ENCODE measurements around the gene OR6S1. TPM values are rescaled to one million over a fixed set of nuclear protein-coding genes. Genes with fewer than 3 reads are reported as not detected.
"Not testable (repeated sequence)": the region's sequence is repeated elsewhere in the genome, so short reads cannot be mapped to it uniquely, and the experiment has no call there.

OR6S1 gene
- total RNA-seq, 1 experiment from 2014 or later = not detected

DNA sequence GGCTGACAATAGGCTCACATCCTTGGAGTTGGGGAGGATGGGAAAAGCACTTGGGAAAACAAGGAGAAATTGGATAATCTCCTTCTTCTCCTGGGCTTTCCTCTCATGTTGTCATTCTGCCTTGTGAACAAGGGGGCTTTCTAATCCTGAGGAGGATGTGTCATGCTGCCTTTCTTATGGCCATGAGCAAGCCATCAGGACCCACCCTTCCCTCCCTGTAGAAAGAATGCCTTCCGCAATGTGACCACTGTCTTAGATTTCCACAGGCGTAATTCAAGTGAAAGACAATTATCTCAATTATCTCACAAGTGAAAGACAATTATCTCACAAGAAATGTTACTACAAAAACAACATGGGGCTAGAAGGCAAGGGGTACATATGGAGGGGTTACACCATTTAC, 3.0 kb upstream of the OR6S1 start:
- ATAC-seq (no peak), DNase-seq (ENCODE audit: low read depth, low spot score) (no peak)
- no peak for TF ChIP-seq REST (IDR thresholded peaks at IDR 0.05; ENCODE audit: insufficient read depth in 1 of 2, low read depth in 2 of 2, low read length in 1 of 2)
- TF ChIP-seq, protein P1, sequence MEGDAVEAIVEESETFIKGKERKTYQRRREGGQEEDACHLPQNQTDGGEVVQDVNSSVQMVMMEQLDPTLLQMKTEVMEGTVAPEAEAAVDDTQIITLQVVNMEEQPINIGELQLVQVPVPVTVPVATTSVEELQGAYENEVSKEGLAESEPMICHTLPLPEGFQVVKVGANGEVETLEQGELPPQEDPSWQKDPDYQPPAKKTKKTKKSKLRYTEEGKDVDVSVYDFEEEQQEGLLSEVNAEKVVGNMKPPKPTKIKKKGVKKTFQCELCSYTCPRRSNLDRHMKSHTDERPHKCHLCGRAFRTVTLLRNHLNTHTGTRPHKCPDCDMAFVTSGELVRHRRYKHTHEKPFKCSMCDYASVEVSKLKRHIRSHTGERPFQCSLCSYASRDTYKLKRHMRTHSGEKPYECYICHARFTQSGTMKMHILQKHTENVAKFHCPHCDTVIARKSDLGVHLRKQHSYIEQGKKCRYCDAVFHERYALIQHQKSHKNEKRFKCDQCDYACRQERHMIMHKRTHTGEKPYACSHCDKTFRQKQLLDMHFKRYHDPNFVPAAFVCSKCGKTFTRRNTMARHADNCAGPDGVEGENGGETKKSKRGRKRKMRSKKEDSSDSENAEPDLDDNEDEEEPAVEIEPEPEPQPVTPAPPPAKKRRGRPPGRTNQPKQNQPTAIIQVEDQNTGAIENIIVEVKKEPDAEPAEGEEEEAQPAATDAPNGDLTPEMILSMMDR (IDR thresholded peaks at IDR 0.05) = no peak
- no peak for TF ChIP-seq SIN3A (IDR thresholded peaks at IDR 0.05; ENCODE audit: borderline replicate concordance, insufficient read depth, low read depth, low read length)
- no peak for TF ChIP-seq TCF7L2 (IDR thresholded peaks at IDR 0.05; ENCODE audit: low read depth, low read length)
- no peak for TF ChIP-seq POLR2AphosphoS5 (IDR thresholded peaks at IDR 0.05; ENCODE audit: low read depth, low read length)
- Histone ChIP-seq H3K9me3 (ENCODE audit: control insufficient read depth, insufficient read depth, low read depth, low read length) (no peaks in the 10 kb centered on the region), H3K27me3 (ENCODE audit: control insufficient read depth, insufficient read depth, low read length) (no peaks in the 10 kb centered on the region; the same call in 1 of the 2 replicates), H3K4me1 (ENCODE audit: control insufficient read depth, insufficient read depth, low read length) (no peaks in the 10 kb centered on the region), H3K4me3 (ENCODE audit: low read depth in 2 of 2, low read length in 2 of 2) (no peak overlapping the region), H3K36me3 (ENCODE audit: control insufficient read depth, insufficient read depth, low read length) (no peaks in the 10 kb centered on the region), H3K27ac (ENCODE audit: low read length) (no peak overlapping the region)
- intact Hi-C loops (cut with micrococcal nuclease; ENCODE audit: unreplicated experiment) (no loop called here), in situ Hi-C loops (cut with HindIII; ENCODE audit: low pct_unique_long_range_greater_than_20kb, low sequenced_read_pairs) (no loop called here)
- POLR2A ChIA-PET = no interaction called here
- CTCF ChIA-PET = no interaction called here
- no TSS peak for BruUV-seq (replicated peaks)

- H3K27me3 ChIP-seq (ENCODE audit: control insufficient read depth, insufficient read depth, low read length); POLR2A ChIA-PET; intact Hi-C loops (cut with micrococcal nuclease; ENCODE audit: unreplicated experiment); in situ Hi-C loops (cut with HindIII; ENCODE audit: low pct_unique_long_range_greater_than_20kb, low sequenced_read_pairs); H3K4me1 ChIP-seq (ENCODE audit: control insufficient read depth, insufficient read depth, low read length); CTCF ChIA-PET; ATAC-seq; H3K27ac ChIP-seq (ENCODE audit: low read length); H3K9me3 ChIP-seq (ENCODE audit: control insufficient read depth, insufficient read depth, low read depth, low read length); H3K36me3 ChIP-seq (ENCODE audit: control insufficient read depth, insufficient read depth, low read length); DNase-seq (ENCODE audit: low read depth, low spot score); BruUV-seq (replicated peaks); H3K4me3 ChIP-seq (ENCODE audit: low read depth in 2 of 2, low read length in 2 of 2): not testable (repeated sequence)
Observed at GRCh38 chr14:20642755-20643154, 1.3 kb upstream of the OR6S1 start.

DNA sequence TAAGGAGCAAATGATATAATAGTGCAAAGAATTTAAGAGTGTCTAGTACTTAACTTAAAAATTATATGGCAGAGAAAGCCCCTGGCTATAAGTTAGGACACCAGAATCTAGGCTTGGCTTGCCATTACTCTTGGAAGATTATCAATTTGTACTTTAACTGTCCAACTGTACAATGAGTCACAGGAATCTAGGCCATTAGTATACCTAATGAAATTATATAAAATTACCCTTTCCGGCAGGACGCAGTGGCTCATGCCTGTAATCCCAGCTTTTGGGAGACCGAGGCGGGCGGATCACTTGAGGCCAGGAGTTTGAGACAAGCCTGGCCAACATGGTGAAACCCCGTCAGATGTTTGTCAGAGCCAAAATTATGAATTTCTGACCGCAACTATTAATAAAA, 691 bp upstream of the OR6S1 start:
- ChIA-PET POLR2A (no interaction called here), CTCF (no interaction called here)
- BruUV-seq (replicated peaks) = no TSS peak
- intact Hi-C loops (cut with micrococcal nuclease; ENCODE audit: unreplicated experiment) (no loop called here), in situ Hi-C loops (cut with HindIII; ENCODE audit: low pct_unique_long_range_greater_than_20kb, low sequenced_read_pairs) (no loop called here)
- ATAC-seq = no peak
- H3K36me3 ChIP-seq (ENCODE audit: control insufficient read depth, insufficient read depth, low read length) = no peaks in the 10 kb centered on the region
- no peak overlapping the region for H3K27ac ChIP-seq (ENCODE audit: low read length)
- no peak for TF ChIP-seq POLR2AphosphoS5 (IDR thresholded peaks at IDR 0.05; ENCODE audit: low read depth, low read length)
- TF ChIP-seq TCF7L2 (IDR thresholded peaks at IDR 0.05; ENCODE audit: low read depth, low read length) = no peak
- TF ChIP-seq SIN3A (IDR thresholded peaks at IDR 0.05; ENCODE audit: borderline replicate concordance, insufficient read depth, low read depth, low read length) = no peak
- TF ChIP-seq, protein P1 (IDR thresholded peaks at IDR 0.05) = no peak
- TF ChIP-seq REST (IDR thresholded peaks at IDR 0.05; ENCODE audit: insufficient read depth in 1 of 2, low read depth in 2 of 2, low read length in 1 of 2) = no peak
- H3K4me3 ChIP-seq (ENCODE audit: low read depth in 2 of 2, low read length in 2 of 2) = no peak overlapping the region
- H3K27me3 ChIP-seq (ENCODE audit: control insufficient read depth, insufficient read depth, low read length) = no peaks in the 10 kb centered on the region; the same call in 1 of the 2 replicates
- DNase-seq (ENCODE audit: low read depth, low spot score) = no peak
- H3K4me1 ChIP-seq (ENCODE audit: control insufficient read depth, insufficient read depth, low read length) = no peaks in the 10 kb centered on the region
- no peaks in the 10 kb centered on the region for H3K9me3 ChIP-seq (ENCODE audit: control insufficient read depth, insufficient read depth, low read depth, low read length)
